Calu3 (cell line): ENCODE results near the gene ZC3H18. TPM values are rescaled to one million over a fixed set of nuclear protein-coding genes. Genes with fewer than 3 reads are reported as not detected.

Source experiments
- BruUV-seq: library from RNA; stranded (reverse); fragments of 400-500 nt; replicated peaks from 2 replicates; lab custom pipeline; 2021; lab: Mats Ljungman, UMichigan
- CTCF ChIA-PET: fragments of 300-600 bp; sonication (Branson Sonifier 250); formaldehyde crosslinking; loops from one replicate; lab custom pipeline; 2022; ENCODE audit warnings: antibody characterized with exemption; lab: Charles Lee
- DNase-seq: peaks from one replicate; pipeline ENCODE4 v3.0.0; 2022
- H3K27ac Mint-ChIP-seq: one replicate; pipeline ENCODE4 v1.8.0; 2022; ENCODE audit warnings: mixed read lengths; ENCODE audit not compliant: unreplicated experiment
- H3K27me3 Mint-ChIP-seq: one replicate; pipeline ENCODE4 v1.8.0; 2022; ENCODE audit warnings: mixed read lengths; ENCODE audit not compliant: unreplicated experiment
- H3K36me3 Mint-ChIP-seq: one replicate; pipeline ENCODE4 v1.8.0; 2022; ENCODE audit warnings: mild to moderate bottlenecking, moderate library complexity, mixed read lengths; ENCODE audit not compliant: insufficient read depth, unreplicated experiment
- H3K4me1 Mint-ChIP-seq: one replicate; pipeline ENCODE4 v1.8.0; 2022; ENCODE audit warnings: mild to moderate bottlenecking, low read depth, mixed read lengths; ENCODE audit not compliant: unreplicated experiment
- H3K4me3 Mint-ChIP-seq: one replicate; pipeline ENCODE4 v1.8.0; 2022; ENCODE audit warnings: mild to moderate bottlenecking, low read depth, moderate library complexity, mixed read lengths; ENCODE audit not compliant: unreplicated experiment
- H3K9me3 Mint-ChIP-seq: one replicate; pipeline ENCODE4 v1.8.0; 2022; ENCODE audit warnings: low read depth, mixed read lengths; ENCODE audit not compliant: unreplicated experiment
- CTCF ChIP-seq: fragments of 200-600 bp; IDR thresholded peaks from one replicate; pipeline ENCODE4 v1.8.0; 2022; ENCODE audit warnings: antibody characterized with exemption; ENCODE audit not compliant: unreplicated experiment
- intact Hi-C: fragments of 100-400 bp; cut with micrococcal nuclease; formaldehyde crosslinking; loops from one replicate; pipeline ENCODE4 v1.10.0; 2022; ENCODE audit not compliant: unreplicated experiment
- total RNA-seq: library from RNA; stranded (reverse); gene quantifications from 2 replicates; pipeline ENCODE4 v1.2.3, GENCODE V29; 2022

ZC3H18 gene
- total RNA-seq, 1 experiment from 2014 or later: 85.7 TPM

GRCh38 chr16:88531346-88531745 lies 38.9 kb upstream of the ZC3H18 start:
- intact Hi-C loops: no loop called here
- no peak overlapping the region for H3K4me3 Mint-ChIP-seq
- H3K4me1 Mint-ChIP-seq: no peaks in the 10 kb centered on the region
- H3K36me3 Mint-ChIP-seq: no peaks in the 10 kb centered on the region
- no peaks in the 10 kb centered on the region for H3K9me3 Mint-ChIP-seq
- H3K27ac Mint-ChIP-seq: no peak overlapping the region
- H3K27me3 Mint-ChIP-seq: peaks cover under 1% of the 10 kb centered on the region
- no TSS peak for BruUV-seq
- TF ChIP-seq CTCF: no peak
- no peak for DNase-seq
- CTCF ChIA-PET: no interaction called here

GRCh38 chr16:88531931-88532433 lies 38.2 kb upstream of the ZC3H18 start:
- no TSS peak for BruUV-seq
- DNase-seq: no peak
- Mint-ChIP-seq H3K4me1 (no peaks in the 10 kb centered on the region), H3K4me3 (no peak overlapping the region), H3K27ac (no peak overlapping the region), H3K36me3 (no peaks in the 10 kb centered on the region), H3K9me3 (no peaks in the 10 kb centered on the region), H3K27me3 (peaks cover 7% of the 10 kb centered on the region)
- intact Hi-C loops: no loop called here
- CTCF ChIA-PET: no interaction called here
- TF ChIP-seq CTCF: no peak

GRCh38 chr16:88532434-88533241 lies 37.6 kb upstream of the ZC3H18 start:
- no peak overlapping the region for H3K27ac Mint-ChIP-seq
- H3K27me3 Mint-ChIP-seq: peaks cover 14% of the 10 kb centered on the region
- no TSS peak for BruUV-seq
- H3K36me3 Mint-ChIP-seq: no peaks in the 10 kb centered on the region
- H3K4me3 Mint-ChIP-seq: no peak overlapping the region
- no peak for TF ChIP-seq CTCF
- CTCF ChIA-PET: no interaction called here
- intact Hi-C loops: no loop called here
- DNase-seq: no peak
- no peaks in the 10 kb centered on the region for H3K9me3 Mint-ChIP-seq
- H3K4me1 Mint-ChIP-seq: no peaks in the 10 kb centered on the region

GRCh38 chr16:88533381-88533917 lies 36.8 kb upstream of the ZC3H18 start:
- H3K4me1 Mint-ChIP-seq: no peaks in the 10 kb centered on the region
- BruUV-seq: no TSS peak
- H3K36me3 Mint-ChIP-seq: no peaks in the 10 kb centered on the region
- no peak overlapping the region for H3K27ac Mint-ChIP-seq
- H3K4me3 Mint-ChIP-seq: no peak overlapping the region
- TF ChIP-seq CTCF: no peak
- CTCF ChIA-PET: no interaction called here
- no peaks in the 10 kb centered on the region for H3K9me3 Mint-ChIP-seq
- no peak for DNase-seq
- intact Hi-C loops: no loop called here
- peaks cover 22% of the 10 kb centered on the region for H3K27me3 Mint-ChIP-seq
